Measurements from ENCODE around the gene CACNA1B.

DNA sequence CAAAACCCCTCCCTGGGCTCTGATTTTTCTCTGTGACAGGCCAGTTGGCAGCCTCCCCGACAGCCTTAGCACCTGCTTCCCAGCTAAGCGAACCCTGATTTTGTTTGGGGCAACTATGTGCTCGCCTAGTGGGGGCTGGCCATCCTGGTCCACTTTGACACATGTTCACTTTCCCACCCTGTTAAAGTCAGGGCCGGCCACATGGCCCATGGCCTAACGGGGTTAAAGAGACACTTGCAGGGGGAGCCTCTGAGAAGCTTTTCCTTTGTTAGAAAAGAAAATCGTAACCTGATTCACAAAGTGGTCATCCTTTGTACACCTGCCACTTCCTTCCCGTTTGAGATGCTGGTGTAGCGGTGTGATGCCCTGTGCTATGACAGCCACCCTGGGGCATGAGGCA lies 1.3 kb upstream of the CACNA1B start:
- TF ChIP-seq, protein P1, sequence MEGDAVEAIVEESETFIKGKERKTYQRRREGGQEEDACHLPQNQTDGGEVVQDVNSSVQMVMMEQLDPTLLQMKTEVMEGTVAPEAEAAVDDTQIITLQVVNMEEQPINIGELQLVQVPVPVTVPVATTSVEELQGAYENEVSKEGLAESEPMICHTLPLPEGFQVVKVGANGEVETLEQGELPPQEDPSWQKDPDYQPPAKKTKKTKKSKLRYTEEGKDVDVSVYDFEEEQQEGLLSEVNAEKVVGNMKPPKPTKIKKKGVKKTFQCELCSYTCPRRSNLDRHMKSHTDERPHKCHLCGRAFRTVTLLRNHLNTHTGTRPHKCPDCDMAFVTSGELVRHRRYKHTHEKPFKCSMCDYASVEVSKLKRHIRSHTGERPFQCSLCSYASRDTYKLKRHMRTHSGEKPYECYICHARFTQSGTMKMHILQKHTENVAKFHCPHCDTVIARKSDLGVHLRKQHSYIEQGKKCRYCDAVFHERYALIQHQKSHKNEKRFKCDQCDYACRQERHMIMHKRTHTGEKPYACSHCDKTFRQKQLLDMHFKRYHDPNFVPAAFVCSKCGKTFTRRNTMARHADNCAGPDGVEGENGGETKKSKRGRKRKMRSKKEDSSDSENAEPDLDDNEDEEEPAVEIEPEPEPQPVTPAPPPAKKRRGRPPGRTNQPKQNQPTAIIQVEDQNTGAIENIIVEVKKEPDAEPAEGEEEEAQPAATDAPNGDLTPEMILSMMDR (IDR thresholded peaks at IDR 0.05) = no peak
- TF ChIP-seq POLR2A (IDR thresholded peaks at IDR 0.05) (no peak), POLR2AphosphoS5 (IDR thresholded peaks at IDR 0.05) (no peak), EP300 (IDR thresholded peaks at IDR 0.05) (no peak)

Data from upper lobe of left lung (tissue), 4 donors.